Measurements from ENCODE around the gene ZCCHC24.

ZCCHC24 gene

DNA sequence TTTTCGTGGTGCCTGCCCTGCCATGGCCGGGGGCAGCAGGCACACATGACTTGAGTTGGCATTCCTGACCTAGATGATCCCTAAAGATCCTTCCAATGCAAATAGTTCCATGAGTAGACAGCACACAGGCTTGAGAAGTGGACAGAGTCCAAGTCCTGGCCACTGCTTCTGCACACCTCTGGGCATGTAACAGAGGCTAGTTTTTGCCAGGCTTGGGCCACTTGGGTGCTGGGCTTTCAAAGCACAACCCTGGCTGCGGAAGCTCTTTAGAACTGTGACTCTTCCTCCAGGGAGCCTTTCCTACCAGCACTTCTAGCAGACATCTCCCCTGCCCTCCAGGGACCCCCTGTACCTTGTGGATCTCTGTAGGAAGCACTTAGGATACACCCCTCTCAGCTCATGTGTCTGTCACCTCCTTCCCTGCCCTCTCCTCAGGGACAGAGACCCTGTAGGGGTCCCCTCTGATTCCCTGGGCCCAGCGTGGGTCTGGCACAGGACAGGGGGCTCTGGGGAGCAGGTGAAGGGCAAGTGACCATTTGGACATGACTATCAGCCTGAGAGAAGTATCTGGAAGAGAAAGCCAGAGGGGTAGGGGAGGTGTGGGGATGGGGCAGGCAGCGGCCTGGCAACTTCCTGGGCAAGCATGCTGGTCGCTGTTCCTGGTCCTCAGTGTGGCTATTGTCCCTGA lies 36.2 kb downstream of the ZCCHC24 start:
- no peak for DNase-seq

GRCh38 chr10:79407811-79408795 lies 37.3 kb downstream of the ZCCHC24 start:
- no peak for DNase-seq

GRCh38 chr10:79407423-79407796 lies 38.0 kb downstream of the ZCCHC24 start:
- no peak for DNase-seq

DNA sequence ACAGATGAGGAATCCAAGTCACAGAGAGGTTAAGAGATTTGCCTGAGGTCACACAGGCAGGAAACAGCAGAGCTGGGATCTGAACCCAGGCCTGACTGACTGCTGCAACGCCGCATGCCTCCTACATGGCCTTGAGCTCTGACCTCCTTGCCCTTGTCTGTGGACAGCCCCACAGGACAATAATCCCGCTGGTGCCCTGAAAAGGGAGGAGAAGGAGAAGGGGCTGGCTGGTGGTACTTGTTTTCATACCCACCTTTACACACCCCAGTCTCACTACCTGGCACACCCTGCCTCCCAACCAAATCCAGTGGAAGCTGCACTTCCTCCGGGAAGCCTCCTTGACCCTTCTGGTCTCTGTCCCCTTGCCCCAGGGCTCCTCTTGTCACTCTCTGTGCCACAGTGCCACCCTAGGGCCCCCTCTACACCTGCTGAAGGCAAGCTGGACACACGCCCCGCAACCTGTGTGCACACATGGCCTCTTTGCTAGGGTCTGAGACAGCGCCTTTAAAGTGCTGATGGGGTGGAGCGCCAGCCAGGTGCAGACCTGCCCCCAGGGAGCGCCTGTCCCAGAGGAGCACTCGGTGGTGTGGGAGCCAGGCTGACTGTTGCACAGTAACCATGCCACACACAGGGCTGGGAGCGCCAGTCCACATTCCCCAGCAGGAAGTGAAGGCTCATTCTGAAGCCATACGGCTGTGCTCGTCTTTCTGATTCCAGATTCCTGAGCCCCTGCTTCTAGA lies 38.6 kb downstream of the ZCCHC24 start:
- DNase-seq: no peak

DNA sequence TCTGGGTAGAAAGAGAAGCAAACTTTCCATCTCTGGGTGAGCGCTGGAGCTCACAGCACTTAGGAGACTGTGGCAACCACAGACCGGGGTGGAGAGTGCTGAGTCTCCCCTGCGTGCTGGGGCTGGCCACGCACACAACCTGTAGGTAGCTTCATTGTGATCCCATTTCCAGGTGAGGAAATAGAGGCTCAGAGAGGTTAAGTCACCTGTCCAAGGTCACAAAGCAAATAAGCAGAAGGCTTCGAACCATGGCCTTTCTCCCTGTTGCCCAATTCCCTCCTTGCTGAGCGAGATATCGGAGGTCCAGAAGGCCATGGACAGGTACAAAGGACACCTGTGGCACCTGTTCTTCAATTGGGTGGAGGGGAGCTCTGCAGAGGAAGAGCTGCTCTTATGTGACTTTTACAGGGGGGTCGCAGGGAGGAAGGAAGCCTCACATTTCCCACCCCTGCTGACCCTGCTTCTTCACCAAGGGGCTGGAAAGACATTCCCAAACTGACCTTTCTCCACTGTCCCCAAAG lies 39.4 kb downstream of the ZCCHC24 start:
- no peak for DNase-seq

DNA sequence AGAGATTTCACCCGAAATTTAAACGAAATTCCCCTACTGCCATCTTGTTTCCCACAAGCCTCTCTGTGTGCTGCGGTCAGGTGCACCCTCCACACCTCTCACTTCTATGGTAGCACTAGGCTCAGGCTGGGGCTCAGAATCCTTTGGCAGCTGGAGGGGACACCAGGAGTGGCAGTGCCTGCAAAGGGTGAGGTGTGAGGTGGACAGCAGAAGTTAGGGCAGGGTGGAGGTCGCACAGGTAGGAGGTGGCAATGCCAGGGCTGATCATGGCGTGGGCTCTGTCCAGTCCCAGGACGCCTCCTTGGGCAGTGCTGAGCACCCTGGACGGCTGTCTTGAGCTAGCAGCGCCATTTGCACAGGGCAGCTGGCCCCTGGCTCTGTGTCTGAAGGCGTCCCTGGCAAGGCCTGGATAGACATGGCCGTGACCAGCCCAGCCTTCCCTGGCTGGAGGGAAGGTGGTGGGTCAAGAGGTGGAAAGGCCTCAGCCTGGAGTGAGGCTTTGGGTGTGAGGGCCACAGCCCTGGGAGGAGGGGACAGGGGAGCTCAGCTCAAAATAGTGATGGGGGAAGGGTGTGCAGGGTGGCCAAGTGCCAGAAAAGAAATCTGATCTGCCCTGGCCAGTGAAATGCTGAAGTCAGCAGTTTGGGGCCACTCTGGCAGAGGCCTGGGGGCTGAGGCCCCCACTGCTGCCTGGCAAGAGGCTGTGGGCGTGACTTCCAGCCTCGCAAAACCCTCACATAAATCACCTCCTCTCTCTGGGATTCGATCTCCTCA lies 40.0 kb downstream of the ZCCHC24 start:
- no peak for DNase-seq

DNA sequence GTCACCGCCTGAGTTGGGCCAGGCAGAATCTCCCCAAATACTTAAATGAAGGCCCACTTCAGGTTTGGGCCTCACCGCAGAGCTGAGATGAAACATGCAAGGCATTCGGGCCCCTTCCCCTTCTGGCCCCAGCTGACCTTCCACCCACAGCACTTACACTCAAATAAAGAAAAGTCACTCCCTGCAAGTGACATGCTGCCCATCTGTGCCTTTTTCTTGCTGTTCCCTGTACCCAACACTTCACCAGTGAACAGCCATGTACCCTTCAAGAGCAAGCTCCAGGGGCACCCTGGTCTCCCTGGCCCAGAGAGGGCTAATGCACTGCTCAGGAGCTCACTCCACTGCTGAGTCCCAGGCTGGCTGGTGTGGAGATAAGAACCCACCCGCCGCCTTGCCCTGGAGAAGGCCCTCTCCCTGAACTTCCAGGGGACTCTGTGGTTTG lies 40.7 kb downstream of the ZCCHC24 start:
- no peak for DNase-seq

GRCh38 chr10:79404231-79404609 lies 41.2 kb downstream of the ZCCHC24 start:
- DNase-seq: no peak

DNA sequence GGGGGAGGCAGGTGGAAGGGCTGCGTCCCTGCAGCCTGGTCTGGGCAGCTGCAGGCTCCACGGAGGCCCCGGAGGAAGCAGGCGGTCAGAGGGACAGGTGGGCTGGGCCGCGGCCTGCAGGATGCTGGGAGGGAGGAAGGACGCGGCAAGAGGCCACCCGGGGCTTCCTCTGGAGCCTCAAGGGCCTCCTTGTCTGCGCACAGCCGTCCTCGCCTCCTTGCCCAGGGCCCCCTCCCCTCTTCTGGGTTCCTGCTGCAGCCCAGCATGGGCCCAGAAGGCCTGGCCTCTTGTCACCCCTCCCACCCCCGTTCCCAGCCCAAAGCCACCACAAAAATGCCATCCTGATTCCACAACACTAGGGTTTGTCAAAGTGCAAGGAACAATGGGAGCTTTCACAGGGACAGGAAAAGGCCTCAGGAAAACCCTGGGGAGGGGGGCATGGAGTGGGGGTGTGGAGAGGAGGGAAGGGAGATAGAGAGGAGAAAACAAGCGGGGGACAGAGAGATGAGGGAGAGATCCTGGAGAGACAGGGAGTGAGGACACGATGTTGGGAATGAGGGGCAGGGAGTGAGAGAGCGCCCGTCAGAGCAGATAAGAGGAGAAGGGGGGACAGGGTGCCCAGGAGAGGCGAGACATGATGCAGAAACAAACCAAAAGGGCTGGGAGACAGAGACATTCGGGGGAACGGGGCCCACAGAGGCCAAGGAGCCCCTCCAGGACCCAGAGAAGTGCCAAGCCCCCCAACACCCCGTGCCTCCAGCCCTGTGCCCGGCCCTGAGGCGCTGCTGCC lies 41.8 kb downstream of the ZCCHC24 start:
- no peak for DNase-seq

GRCh38 chr10:79402951-79403350 lies 42.5 kb downstream of the ZCCHC24 start:
- no peak for DNase-seq

DNA sequence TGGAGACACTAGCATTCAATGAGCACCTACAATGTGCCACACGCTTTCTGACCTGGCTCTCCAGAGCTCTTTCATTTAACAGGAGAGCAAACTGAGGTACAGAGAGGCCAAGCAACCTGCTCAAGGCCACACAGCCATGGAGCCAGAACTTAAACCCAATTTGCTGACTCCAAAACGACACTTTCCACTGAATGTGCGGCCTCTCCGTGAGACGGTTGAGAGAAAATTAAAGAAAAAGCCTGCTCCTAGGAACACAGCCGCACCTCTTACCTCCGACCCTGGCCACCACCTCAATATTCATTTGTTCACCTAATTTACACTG lies 42.8 kb downstream of the ZCCHC24 start:
- no peak for DNase-seq

GRCh38 chr10:79401015-79401921 lies 44.2 kb downstream of the ZCCHC24 start:
- no peak for DNase-seq

- peak; percentile 78 for DNase-seq
Measured at GRCh38 chr10:79400146-79401004, 45.0 kb downstream of the ZCCHC24 start.

- no peak for DNase-seq
Measured at GRCh38 chr10:79399223-79399831, 46.1 kb downstream of the ZCCHC24 start.

DNA sequence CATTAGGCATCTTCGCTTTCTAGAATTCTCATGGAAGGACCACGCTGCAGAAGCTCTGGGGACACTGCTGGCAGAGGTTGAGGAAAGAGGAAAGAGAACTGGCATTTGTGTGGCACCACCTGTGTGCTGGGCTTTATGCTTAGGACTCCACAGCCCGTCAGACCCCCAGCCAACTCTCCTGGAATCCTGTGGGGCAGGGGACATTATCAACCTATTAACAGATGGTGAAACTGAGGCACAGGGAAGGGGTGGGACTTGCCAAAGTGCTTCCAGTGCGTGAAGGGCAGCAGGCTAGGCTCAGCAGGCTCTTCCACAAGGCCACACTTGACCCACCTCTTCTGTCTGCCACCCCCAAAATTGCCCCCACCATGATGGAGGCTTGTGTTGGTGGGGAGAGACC lies 46.8 kb downstream of the ZCCHC24 start:
- DNase-seq: no peak

DNA sequence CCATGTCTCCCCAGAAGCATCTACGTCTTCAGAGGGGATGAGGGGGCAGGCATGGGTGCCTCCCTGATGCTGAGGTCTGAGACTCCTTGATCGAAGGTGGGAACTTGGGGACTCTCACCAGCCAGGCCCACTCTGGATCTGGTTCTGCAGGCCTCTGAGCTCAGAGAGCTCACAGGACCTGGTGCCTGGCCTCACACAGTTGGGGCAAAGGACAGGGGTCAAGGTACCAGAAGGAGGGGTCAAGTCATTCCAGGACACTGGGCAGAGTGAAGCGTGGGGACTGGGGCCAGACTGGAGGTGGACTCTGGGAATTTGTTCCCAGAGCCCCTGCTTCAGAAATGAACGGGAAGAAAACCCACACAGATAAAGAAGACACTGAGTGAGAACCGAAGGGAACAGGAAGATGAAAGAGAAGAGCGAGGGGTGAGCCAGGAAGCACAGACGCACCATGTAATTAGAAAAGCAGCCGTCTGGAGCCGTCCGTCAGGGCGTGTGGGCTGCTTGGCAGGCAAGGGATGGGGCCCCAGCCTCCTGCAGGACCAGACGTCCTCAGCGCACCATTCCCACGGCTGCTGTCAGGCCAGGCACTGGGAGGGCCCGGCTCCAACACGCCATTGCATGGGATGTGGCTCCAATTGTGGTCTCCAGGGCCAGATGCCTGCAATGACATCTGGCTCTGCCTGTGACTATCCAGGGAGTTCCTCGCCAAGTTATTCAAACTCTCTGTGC lies 47.7 kb downstream of the ZCCHC24 start:
- DNase-seq: no peak

DNA sequence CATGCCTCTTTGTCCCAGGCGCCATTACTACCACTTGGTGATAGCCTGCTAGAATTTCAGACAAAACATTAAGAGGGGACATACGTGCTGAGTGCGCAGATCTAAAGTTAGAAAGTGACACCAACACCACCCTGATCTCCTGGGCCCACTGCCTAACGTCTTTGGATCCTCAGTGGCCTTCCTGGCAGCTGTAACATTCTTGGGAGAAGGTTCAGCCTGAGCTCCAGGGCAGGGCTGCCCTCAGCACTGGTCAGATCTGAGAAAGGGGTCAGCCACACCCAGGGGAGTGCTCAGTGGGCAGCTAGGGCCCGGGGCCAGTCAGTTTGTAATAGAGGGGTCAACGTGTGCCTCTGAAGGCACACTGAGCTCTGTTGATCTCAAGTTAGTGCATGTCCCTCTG lies 48.4 kb downstream of the ZCCHC24 start:
- no peak for DNase-seq

DNA sequence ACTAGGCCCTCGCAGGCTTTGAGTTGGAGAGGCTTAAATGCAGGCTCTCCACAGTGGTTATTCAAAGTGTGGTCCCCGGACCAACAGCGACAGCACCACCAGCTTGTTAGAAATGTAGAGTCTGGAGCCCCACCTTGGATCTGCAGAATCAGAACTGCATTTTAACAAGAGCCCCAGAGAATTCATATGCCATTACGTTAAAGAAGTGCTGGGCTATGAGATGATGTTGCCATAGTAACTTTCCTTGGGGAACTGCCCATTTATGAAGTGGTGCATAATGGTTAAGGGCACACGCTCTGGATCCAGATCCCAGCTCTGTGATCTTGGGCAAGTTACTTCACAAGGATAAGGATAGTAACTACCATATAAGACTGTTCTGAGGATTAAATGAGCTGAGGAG lies 48.9 kb downstream of the ZCCHC24 start:
- no peak for DNase-seq

Measured in activated CD4-positive, alpha-beta T cell treated with anti-CD3 and anti-CD28 coated beads for 48 hours (primary cell).